SK-N-SH (cell line): Measurements from ENCODE around the gene HID1. TPM values are rescaled to one million over a fixed set of nuclear protein-coding genes. Genes with fewer than 3 reads are reported as not detected.

ENCODE experiments used
- CTCF ChIA-PET: fragments of 300-600, 350-600 bp; formaldehyde crosslinking; extraction: SDS; loops from one replicate; lab custom pipeline; 2021; lab: Yijun Ruan, JAX
- POLR2A ChIA-PET: fragments of 350-600 bp; sonication (Branson Sonifier 250); formaldehyde crosslinking; extraction: SDS; loops from one replicate; lab custom pipeline; 2020; ENCODE audit warnings: antibody characterized with exemption, inconsistent platforms; lab: Yijun Ruan, JAX
- DNase-seq: peaks from one replicate; pipeline ENCODE4 v3.0.0; 2012
- H2AFZ ChIP-seq: fragments of 200-600 bp; sonication (generic); 2 replicates; pipeline ENCODE4 v1.8.1; 2016; ENCODE audit warnings: antibody characterized with exemption, mild to moderate bottlenecking, low read depth
- H3F3A ChIP-seq: fragments of 200-600 bp; sonication (generic); replicated peaks from 2 replicates; pipeline ENCODE3; 2016; ENCODE audit warnings: antibody characterized with exemption, mild to moderate bottlenecking; ENCODE audit not compliant: insufficient read depth
- H3K27ac ChIP-seq, 2 experiments: fragments of 200-500 bp in 1 of 2; fragments of 200-600 bp in 1 of 2; sonication (Bioruptor generic) in 1 of 2; sonication (generic), shearing (Covaris generic) in 1 of 2; 2 replicates each; pipeline versions ENCODE4 v1.5.1 to v1.6.1; 2014 to 2016; ENCODE audit warnings: low read depth in 2 of 2, inconsistent platforms in 1 of 2, low read length in 1 of 2, mild to moderate bottlenecking in 1 of 2, mixed read lengths in 1 of 2
- H3K27me3 ChIP-seq: fragments of 200-600 bp; sonication (generic), shearing (Covaris generic); 2 replicates; pipeline ENCODE4 v1.6.1; 2016; ENCODE audit warnings: mixed run types; ENCODE audit not compliant: insufficient read depth
- H3K36me3 ChIP-seq, 2 experiments: fragments of 200-500 bp in 1 of 2; fragments of 200-600 bp in 1 of 2; sonication (Bioruptor generic) in 1 of 2; sonication (generic) in 1 of 2; replicated peaks in 1 of 2; 2 replicates each; pipeline versions ENCODE3 to v1.5.1; 2014 to 2016; ENCODE audit warnings: low read length in 1 of 2, mild to moderate bottlenecking in 1 of 2; ENCODE audit not compliant: insufficient read depth in 2 of 2, control insufficient read depth in 1 of 2
- H3K4me1 ChIP-seq, 2 experiments: fragments of 200-500 bp in 1 of 2; fragments of 200-600 bp in 1 of 2; sonication (Bioruptor generic) in 1 of 2; sonication (generic), shearing (Covaris generic) in 1 of 2; 2 replicates each; pipeline versions ENCODE4 v1.5.1 to v1.6.1; 2014 to 2016; ENCODE audit warnings: low read depth in 1 of 2, low read length in 1 of 2, mixed run types in 1 of 2; ENCODE audit not compliant: insufficient read depth in 2 of 2, control insufficient read depth in 1 of 2
- H3K4me2 ChIP-seq: fragments of 200-600 bp; sonication (generic), shearing (Covaris generic); 2 replicates; pipeline ENCODE4 v1.6.1; 2017; ENCODE audit warnings: mixed run types
- H3K4me3 ChIP-seq, 2 experiments: fragments of 200-500 bp in 1 of 2; fragments of 200-600 bp in 1 of 2; sonication (Bioruptor generic) in 1 of 2; sonication (generic), shearing (Covaris generic) in 1 of 2; 2 replicates each; pipeline versions ENCODE4 v1.5.1 to v1.8.1; 2014 to 2016; ENCODE audit warnings: low read depth in 2 of 2, inconsistent platforms in 1 of 2, low read length in 1 of 2, mild to moderate bottlenecking in 1 of 2, mixed read lengths in 1 of 2, moderate library complexity in 1 of 2
- H3K79me2 ChIP-seq: fragments of 200-600 bp; sonication (generic); 2 replicates; pipeline ENCODE4 v1.8.1; 2017; ENCODE audit warnings: mild to moderate bottlenecking; ENCODE audit not compliant: insufficient read depth
- H3K9ac ChIP-seq: fragments of 200-600 bp; sonication (generic); 2 replicates; pipeline ENCODE4 v1.6.1; 2017; ENCODE audit warnings: mixed run types
- H3K9me2 ChIP-seq: fragments of 200-600 bp; sonication (generic); 2 replicates; pipeline ENCODE4 v1.6.1; 2017; ENCODE audit warnings: mixed run types
- H3K9me3 ChIP-seq: fragments of 200-600 bp; sonication (generic); 2 replicates; pipeline ENCODE4 v1.6.1; 2017; ENCODE audit warnings: mixed run types, mild to moderate bottlenecking, moderate library complexity
- H4K20me1 ChIP-seq: fragments of 200-600 bp; sonication (generic); 2 replicates; pipeline ENCODE4 v1.6.1; 2017; ENCODE audit warnings: mild to moderate bottlenecking, mixed run types; ENCODE audit not compliant: insufficient read depth
- CHD2 ChIP-seq: fragments of 150-350 bp; IDR thresholded peaks from 2 replicates; pipeline ENCODE4 v1.6.1; 2018; ENCODE audit warnings: low read length; ENCODE audit not compliant: partially characterized antibody
- ELF1 ChIP-seq: IDR thresholded peaks from 2 replicates; pipeline ENCODE4 v1.4.0; 2012
- EP300 ChIP-seq, 2 experiments: IDR thresholded peaks; 2 replicates each; pipeline versions ENCODE4 v1.4.0 to v1.6.1; 2012; ENCODE audit warnings: borderline replicate concordance in 1 of 2, low read depth in 1 of 2, low read length in 1 of 2
- EZH2phosphoT487 ChIP-seq: fragments of 200-600 bp; sonication (generic); IDR thresholded peaks from 2 replicates; pipeline ENCODE4 v1.6.1; 2017; ENCODE audit warnings: low read depth, mixed run types, mild to moderate bottlenecking, antibody characterized with exemption, moderate library complexity, borderline replicate concordance
- FOSL2 ChIP-seq: IDR thresholded peaks from 2 replicates; pipeline ENCODE4 v1.4.0; 2012; ENCODE audit warnings: low read depth, mild to moderate bottlenecking, moderate library complexity, borderline replicate concordance
- FOXJ3 ChIP-seq: sonication (generic); formaldehyde crosslinking; IDR thresholded peaks from 2 replicates; pipeline ENCODE4 v1.5.1; 2020; ENCODE audit warnings: mild to moderate bottlenecking, missing genetic modification reagents
- FOXM1 ChIP-seq: IDR thresholded peaks from 2 replicates; pipeline ENCODE4 v1.4.0; 2012; ENCODE audit warnings: low read depth, mild to moderate bottlenecking
- GABPA ChIP-seq: IDR thresholded peaks from 2 replicates; pipeline ENCODE4 v1.4.0; 2012; ENCODE audit warnings: low read depth, mild to moderate bottlenecking
- GATA2 ChIP-seq: sonication (generic); formaldehyde crosslinking; IDR thresholded peaks from 2 replicates; pipeline ENCODE4 v1.5.0; 2020; ENCODE audit warnings: mild to moderate bottlenecking, missing genetic modification reagents
- JUND ChIP-seq: IDR thresholded peaks from 2 replicates; pipeline ENCODE4 v1.4.0; 2012
- MXI1 ChIP-seq: IDR thresholded peaks from 2 replicates; pipeline ENCODE4 v1.6.1; 2012; ENCODE audit warnings: mild to moderate bottlenecking, low read depth, low read length, improper control_type of control experiment
- NFIC ChIP-seq: IDR thresholded peaks from 2 replicates; pipeline ENCODE4 v1.4.0; 2012; ENCODE audit warnings: borderline replicate concordance
- POLR2AphosphoS5 ChIP-seq: IDR thresholded peaks from 2 replicates; pipeline ENCODE4 v1.6.1; 2012; ENCODE audit warnings: low read depth, low read length
- RAD21 ChIP-seq: IDR thresholded peaks from 2 replicates; pipeline ENCODE4 v1.6.1; 2012; ENCODE audit warnings: mild to moderate bottlenecking, low read length
- RCOR1 ChIP-seq: fragments of 150-350 bp; IDR thresholded peaks from 2 replicates; pipeline ENCODE4 v1.6.1; 2017; ENCODE audit warnings: antibody characterized with exemption, low read length
- REST ChIP-seq: IDR thresholded peaks from 2 replicates; pipeline ENCODE4 v1.6.1; 2012; ENCODE audit warnings: mild to moderate bottlenecking, low read depth, low read length, moderate library complexity
- SIN3A ChIP-seq: IDR thresholded peaks from 2 replicates; pipeline ENCODE4 v1.6.1; 2012; ENCODE audit warnings: low read depth, mild to moderate bottlenecking, low read length, moderate library complexity, borderline replicate concordance
- SMC3 ChIP-seq: IDR thresholded peaks from 2 replicates; pipeline ENCODE4 v1.6.1; 2012; ENCODE audit warnings: low read depth, low read length, improper control_type of control experiment
- TAF1 ChIP-seq: IDR thresholded peaks from 2 replicates; pipeline ENCODE4 v1.6.1; 2012; ENCODE audit warnings: low read depth, mild to moderate bottlenecking, low read length, moderate library complexity, borderline replicate concordance
- TEAD4 ChIP-seq: IDR thresholded peaks from 2 replicates; pipeline ENCODE4 v1.4.0; 2012; ENCODE audit warnings: mild to moderate bottlenecking, borderline replicate concordance; ENCODE audit not compliant: insufficient read depth
- YY1 ChIP-seq: IDR thresholded peaks from 2 replicates; pipeline ENCODE4 v1.4.0; 2012; ENCODE audit warnings: low read depth, mild to moderate bottlenecking
- WGBS: methylation state at CpG from one replicate; pipeline ENCODE4 v1.1.6; 2017; ENCODE audit warnings: low lambda C conversion rate; 5-methylcytosine and 5-hydroxymethylcytosine counted together
- polyA plus RNA-seq, 3 experiments: library from polyadenylated mRNA; depleted of rRNA; stranded (reverse); fragments of >200 nt; gene quantifications; 2 replicates each; pipeline ENCODE4 v1.2.3, GENCODE V29; 2012
- TF ChIP-seq, protein P1 (sequence below): IDR thresholded peaks from 2 replicates; pipeline ENCODE4 v1.4.0; 2012; ENCODE audit warnings: low read depth

The HID1 gene
- polyA plus RNA-seq, 1 of the 3 experiments (the other 2 are of a cell fraction): 2.5 TPM

GRCh38 chr17:74968361-74968780, 4.2 kb downstream of the HID1 start:
- ChIA-PET CTCF (interaction anchor here (1.0 to 12.5 kb wide), 9 partner anchors 9 to 177 kb away, joined by 3 to 219 read pairs (median 8); partner anchors contain the start of genes CDR2L, OTOP2 and USH1G), POLR2A (interaction anchor here (1.7 to 6.7 kb wide), 2 partner anchors 22 to 44 kb away, joined by 8 to 97 read pairs; partner anchors contain the start of gene MRPL58)
- 76% methylated on average over 4 of the region's 5 CpGs for whole genome bisulfite sequencing
- TF ChIP-seq FOSL2 (no peak), FOXM1 (no peak), RAD21 (no peak), GABPA (no peak), TAF1 (no peak), GATA2 (CRISPR knock-in tag) (no peak), CHD2 (no peak), MXI1 (no peak), FOXJ3 (CRISPR knock-in tag) (no peak), ELF1 (no peak), RCOR1 (no peak), NFIC (no peak)
- Histone ChIP-seq H3K4me1 (peaks cover 0 to 22% of the 10 kb centered on the region in 2 experiments; a peak in 1 of 4 replicates), H4K20me1 (no peaks in the 10 kb centered on the region), H3K36me3 (no peaks in the 10 kb centered on the region), H3K27ac (no peak overlapping the region), H3K4me3 (no peak overlapping the region), H3K9me3 (no peaks in the 10 kb centered on the region), H3K27me3 (peaks cover 15% of the 10 kb centered on the region), H3K9ac (no peak overlapping the region), H2AFZ (no peak overlapping the region), H3K4me2 (no peak overlapping the region), H3F3A (peaks cover 5% of the 10 kb centered on the region), H3K9me2 (no peaks in the 10 kb centered on the region), H3K79me2 (no peaks in the 10 kb centered on the region)
- no peak for DNase-seq

GRCh38 chr17:74964988-74965622, 7.5 kb downstream of the HID1 start:
- CTCF ChIA-PET: interaction anchor here (1.1 to 9.5 kb wide), 5 partner anchors 26 to 149 kb away, joined by 3 to 295 read pairs (median 12); partner anchors contain the start of genes CDR2L and MRPL58

More at GRCh38 chr17:74964988-74965622, 7.5 kb downstream of the HID1 start:
- Histone ChIP-seq H3F3A (no peaks in the 10 kb centered on the region), H2AFZ (no peak overlapping the region), H3K4me1 (peaks cover 0 to under 1% of the 10 kb centered on the region in 2 experiments; a peak in 1 of 4 replicates), H3K9me3 (no peaks in the 10 kb centered on the region), H3K4me3 (no peak overlapping the region), H4K20me1 (no peaks in the 10 kb centered on the region), H3K9ac (no peak overlapping the region), H3K4me2 (no peak overlapping the region), H3K27ac (no peak overlapping the region), H3K79me2 (no peaks in the 10 kb centered on the region), H3K27me3 (no peaks in the 10 kb centered on the region), H3K9me2 (no peaks in the 10 kb centered on the region), H3K36me3 (no peaks in the 10 kb centered on the region)
- POLR2A ChIA-PET: no interaction called here
- TF ChIP-seq MXI1: no peak
- no peak for TF ChIP-seq POLR2AphosphoS5
- no peak for TF ChIP-seq RAD21
- TF ChIP-seq REST: no peak
- no peak for TF ChIP-seq RCOR1
- no peak for TF ChIP-seq NFIC
- no peak for TF ChIP-seq FOSL2
- TF ChIP-seq SMC3: no peak
- TF ChIP-seq YY1: no peak
- no peak for TF ChIP-seq TEAD4
- no peak for TF ChIP-seq FOXM1
- no peak for TF ChIP-seq EZH2phosphoT487
- TF ChIP-seq GATA2 (CRISPR knock-in tag): no peak
- TF ChIP-seq EP300 (IDR thresholded peaks at IDR 0.05; ENCODE audit: borderline replicate concordance in 1 of 2, low read depth in 1 of 2, low read length in 1 of 2): no peak
- TF ChIP-seq, protein P1, sequence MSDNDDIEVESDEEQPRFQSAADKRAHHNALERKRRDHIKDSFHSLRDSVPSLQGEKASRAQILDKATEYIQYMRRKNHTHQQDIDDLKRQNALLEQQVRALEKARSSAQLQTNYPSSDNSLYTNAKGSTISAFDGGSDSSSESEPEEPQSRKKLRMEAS: no peak
- no peak for TF ChIP-seq SIN3A
- no peak for TF ChIP-seq JUND
- no peak for TF ChIP-seq FOXJ3 (CRISPR knock-in tag)
- no peak for TF ChIP-seq ELF1
- no peak for DNase-seq
- WGBS: 82% methylated on average over 14 of the region's 14 CpGs
